HL-60 (cell line): ENCODE results near the gene TNF.

Source experiments
- DNase-seq, 2 experiments: peaks; one replicate each; pipeline ENCODE4 v3.0.0-alpha.2; 2010 to 2020; ENCODE audit warnings: low read depth in 1 of 2, low spot score in 1 of 2
- H3K27ac ChIP-seq: fragments of 250-450 bp; sonication (Bioruptor Pico); replicated peaks from 2 replicates; pipeline ENCODE4 v1.5.1; 2020; ENCODE audit warnings: mild to moderate bottlenecking, moderate library complexity
- H3K27me3 ChIP-seq: fragments of 250-450 bp; sonication (Bioruptor Pico); 2 replicates; pipeline ENCODE4 v1.5.1; 2021; ENCODE audit warnings: mild to moderate bottlenecking, moderate library complexity; ENCODE audit not compliant: insufficient read depth, poor library complexity, severe bottlenecking
- H3K4me3 ChIP-seq: replicated peaks from 2 replicates; pipeline ENCODE4 v1.5.1; 2011; ENCODE audit warnings: mild to moderate bottlenecking, control low read depth, low read length; ENCODE audit not compliant: insufficient read depth
- CTCF ChIP-seq: IDR thresholded peaks from one replicate; pipeline ENCODE4 v1.5.1; 2011; ENCODE audit warnings: low read length, control low read depth, inconsistent platforms; ENCODE audit not compliant: insufficient read depth
- GABPA ChIP-seq: IDR thresholded peaks from 2 replicates; pipeline ENCODE4 v1.6.1; 2012; ENCODE audit warnings: low read depth
- POLR2AphosphoS5 ChIP-seq: IDR thresholded peaks from 2 replicates; pipeline ENCODE4 v1.6.1; 2012; ENCODE audit warnings: low read depth
- REST ChIP-seq: IDR thresholded peaks from 2 replicates; pipeline ENCODE4 v1.6.1; 2012; ENCODE audit warnings: low read depth; ENCODE audit not compliant: insufficient replicate concordance
- SPI1 ChIP-seq: IDR thresholded peaks from 2 replicates; pipeline ENCODE4 v1.6.1; 2012; ENCODE audit warnings: low read depth, mild to moderate bottlenecking, borderline replicate concordance

Gene TNF

GRCh38 chr6:31531771-31532643, 43.4 kb upstream of the TNF start:
- no peak for TF ChIP-seq SPI1
- TF ChIP-seq POLR2AphosphoS5 = peak; percentile 29; the same call in 1 of the 2 replicates
- Histone ChIP-seq H3K27me3 (no peaks in the 10 kb centered on the region), H3K4me3 (no peak overlapping the region), H3K27ac (no peak overlapping the region)
- DNase-seq = no peak

- H3K27me3 ChIP-seq = no peaks in the 10 kb centered on the region
- H3K4me3 ChIP-seq = no peak overlapping the region
- TF ChIP-seq SPI1 = no peak
- TF ChIP-seq REST = no peak
- TF ChIP-seq POLR2AphosphoS5 = 0 out of 2 replicates have a peak, but pooled peaks have one; percentile 6
- TF ChIP-seq CTCF = no peak
- no peak overlapping the region for H3K27ac ChIP-seq
- DNase-seq = no peak
Measured at GRCh38 chr6:31532644-31533454, 42.5 kb upstream of the TNF start.

GRCh38 chr6:31533455-31533841, 41.9 kb upstream of the TNF start:
- Histone ChIP-seq H3K27me3 (no peaks in the 10 kb centered on the region), H3K27ac (no peak overlapping the region), H3K4me3 (no peak overlapping the region)
- DNase-seq = no peak
- TF ChIP-seq GABPA (no peak), POLR2AphosphoS5 (no peak), SPI1 (no peak), REST (no peak), CTCF (no peak)

- no peak overlapping the region for H3K4me3 ChIP-seq
- H3K27me3 ChIP-seq = no peaks in the 10 kb centered on the region
- DNase-seq = no peak
- no peak for TF ChIP-seq SPI1
- no peak for TF ChIP-seq CTCF
- TF ChIP-seq POLR2AphosphoS5 = peak; percentile 10; the same call in 1 of the 2 replicates
- no peak for TF ChIP-seq GABPA
- H3K27ac ChIP-seq = no peak overlapping the region
Measured at GRCh38 chr6:31534011-31534410, 41.4 kb upstream of the TNF start.
